Measurements from ENCODE around the gene ADGRG7.

DNA sequence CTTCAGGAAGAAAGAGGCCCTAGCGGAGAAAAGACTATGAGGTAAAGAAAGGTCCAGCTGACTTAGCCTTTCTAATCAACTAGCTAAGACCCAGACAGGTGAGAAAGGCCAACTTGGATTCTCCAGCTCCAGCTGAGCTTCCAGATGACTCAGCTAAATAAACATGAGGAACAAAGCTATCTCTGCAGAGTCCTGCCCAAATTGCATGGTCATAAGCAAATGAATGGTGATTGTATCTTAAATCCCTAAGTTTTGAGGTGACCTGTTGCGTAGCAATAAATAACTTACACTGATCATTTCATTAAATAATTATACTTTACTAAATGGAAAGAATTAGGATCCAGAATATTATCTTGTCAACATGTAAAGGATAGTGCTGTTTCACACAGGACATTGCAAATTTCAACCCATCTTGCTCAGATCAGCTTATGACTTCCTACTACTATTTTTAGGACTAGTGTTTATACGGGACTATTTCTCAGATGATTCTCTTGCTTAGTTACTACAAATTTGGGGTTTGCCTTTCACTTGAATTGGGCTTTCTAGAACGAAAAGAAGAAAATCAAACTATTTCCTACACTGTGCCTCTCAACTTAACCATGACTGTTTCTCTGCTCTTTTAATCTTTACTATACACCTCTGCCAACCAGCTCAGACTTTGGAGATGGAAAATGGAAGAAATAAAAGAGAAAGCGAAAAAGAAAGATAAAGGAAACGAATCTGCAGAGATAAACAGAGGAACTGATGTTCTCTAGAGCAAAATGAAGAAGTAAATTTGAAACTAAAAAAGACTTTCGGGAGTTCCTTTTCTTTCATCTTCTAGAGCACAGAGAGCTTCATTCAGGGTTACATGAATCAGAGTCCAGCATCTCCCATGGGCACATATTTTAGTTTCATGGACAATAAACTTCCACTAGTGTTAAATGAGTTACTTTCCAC, 6.6 kb upstream of the ADGRG7 start:
- TF ChIP-seq, protein P1, sequence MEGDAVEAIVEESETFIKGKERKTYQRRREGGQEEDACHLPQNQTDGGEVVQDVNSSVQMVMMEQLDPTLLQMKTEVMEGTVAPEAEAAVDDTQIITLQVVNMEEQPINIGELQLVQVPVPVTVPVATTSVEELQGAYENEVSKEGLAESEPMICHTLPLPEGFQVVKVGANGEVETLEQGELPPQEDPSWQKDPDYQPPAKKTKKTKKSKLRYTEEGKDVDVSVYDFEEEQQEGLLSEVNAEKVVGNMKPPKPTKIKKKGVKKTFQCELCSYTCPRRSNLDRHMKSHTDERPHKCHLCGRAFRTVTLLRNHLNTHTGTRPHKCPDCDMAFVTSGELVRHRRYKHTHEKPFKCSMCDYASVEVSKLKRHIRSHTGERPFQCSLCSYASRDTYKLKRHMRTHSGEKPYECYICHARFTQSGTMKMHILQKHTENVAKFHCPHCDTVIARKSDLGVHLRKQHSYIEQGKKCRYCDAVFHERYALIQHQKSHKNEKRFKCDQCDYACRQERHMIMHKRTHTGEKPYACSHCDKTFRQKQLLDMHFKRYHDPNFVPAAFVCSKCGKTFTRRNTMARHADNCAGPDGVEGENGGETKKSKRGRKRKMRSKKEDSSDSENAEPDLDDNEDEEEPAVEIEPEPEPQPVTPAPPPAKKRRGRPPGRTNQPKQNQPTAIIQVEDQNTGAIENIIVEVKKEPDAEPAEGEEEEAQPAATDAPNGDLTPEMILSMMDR (optimal IDR thresholded peaks at IDR 0.05 in 1 of 3, IDR thresholded peaks at IDR 0.05 in 1 of 3, conservative IDR thresholded peaks at IDR 0.05 in 1 of 3; ENCODE audit: extremely low read depth in 1 of 3, insufficient read depth in 2 of 3, low read length in 3 of 3): no peak
- no peak for TF ChIP-seq EZH2 (IDR thresholded peaks at IDR 0.05; ENCODE audit: low read length)

Measured in keratinocyte (primary cell).